Measurements from ENCODE around the gene NR1D2.

Gene NR1D2

DNA sequence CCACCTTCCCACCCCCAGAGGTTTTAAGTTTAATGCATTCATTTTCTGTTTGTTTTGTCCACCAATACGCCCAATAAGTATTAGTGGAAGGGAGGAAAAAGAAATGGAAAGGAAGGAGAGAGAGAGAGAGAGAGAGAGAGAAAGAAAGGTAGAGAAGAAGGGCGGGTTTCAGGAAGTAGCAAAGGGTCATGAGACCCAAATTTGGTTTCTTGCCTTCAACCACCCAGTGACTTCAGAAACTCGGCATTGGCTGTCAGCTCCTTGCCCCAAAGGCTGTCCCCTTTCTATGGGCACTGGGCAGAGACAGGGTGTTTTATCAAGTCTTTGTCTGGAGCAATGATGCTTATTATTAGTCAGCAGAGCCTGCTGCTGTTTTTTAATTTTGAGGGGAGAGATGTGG lies 13.5 kb upstream of the NR1D2 start:
- no peak for DNase-seq (ENCODE audit: low read depth in 2 of 2)

DNA sequence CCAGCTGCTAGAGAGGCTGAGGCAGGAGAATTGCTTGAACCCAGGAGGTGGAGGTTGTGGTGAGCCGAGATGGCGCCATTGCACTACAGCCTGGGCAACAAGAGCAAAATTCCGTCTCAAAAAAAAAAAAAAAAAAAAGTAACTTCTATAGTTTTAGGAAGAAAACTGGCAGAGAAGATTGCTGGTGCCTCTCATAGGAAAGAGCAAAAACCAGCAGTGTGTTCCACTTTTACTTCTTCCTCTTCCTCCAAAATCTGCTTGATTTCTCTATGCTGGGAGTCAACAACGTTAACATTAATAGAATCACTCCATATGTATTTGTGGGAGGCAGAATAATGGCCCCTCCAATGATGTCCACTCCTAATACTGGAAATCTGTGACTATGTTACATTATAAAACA lies 12.5 kb upstream of the NR1D2 start:
- no peak for DNase-seq (ENCODE audit: low read depth in 2 of 2)

DNA sequence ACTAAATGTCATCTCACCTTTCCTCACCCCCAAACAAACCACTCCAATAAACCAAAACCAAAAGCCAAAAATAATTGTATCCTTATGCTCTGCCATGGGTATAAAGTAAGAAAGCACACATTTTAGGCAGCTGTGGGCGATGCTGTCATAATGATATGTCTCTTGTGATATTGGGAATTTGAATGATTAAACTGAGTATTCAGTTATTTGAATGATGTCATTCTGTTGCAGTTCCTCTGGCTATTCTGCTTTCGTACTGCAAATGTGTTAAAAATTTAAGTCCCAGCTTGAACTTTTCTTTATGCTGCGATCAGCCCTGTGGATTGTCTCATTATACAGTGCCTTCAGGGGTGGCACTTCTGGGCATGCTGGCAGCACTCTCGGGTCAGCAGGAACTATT lies 10.8 kb upstream of the NR1D2 start:
- DNase-seq (ENCODE audit: low read depth in 2 of 2) = no peak

DNA sequence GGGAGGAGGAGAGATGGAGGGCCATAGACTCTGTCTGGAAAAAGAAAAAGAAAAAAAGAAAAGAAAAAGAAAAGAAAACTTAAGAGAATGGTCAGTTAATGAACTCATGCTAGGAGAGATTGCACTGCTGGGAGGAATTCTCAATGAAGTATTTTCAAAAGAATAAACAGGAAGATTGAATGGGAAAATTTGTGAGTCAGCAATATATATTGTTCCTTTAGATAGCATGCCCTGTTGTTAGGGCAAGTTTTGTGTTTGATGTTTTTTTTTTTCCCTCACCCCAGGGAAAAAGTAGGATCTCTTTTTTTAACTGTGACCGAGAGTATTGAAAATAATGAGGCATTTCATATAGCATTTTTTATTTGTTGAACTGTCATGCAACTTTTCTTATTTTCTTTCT lies 7.8 kb upstream of the NR1D2 start:
- no peak for DNase-seq (ENCODE audit: low read depth in 2 of 2)

DNA sequence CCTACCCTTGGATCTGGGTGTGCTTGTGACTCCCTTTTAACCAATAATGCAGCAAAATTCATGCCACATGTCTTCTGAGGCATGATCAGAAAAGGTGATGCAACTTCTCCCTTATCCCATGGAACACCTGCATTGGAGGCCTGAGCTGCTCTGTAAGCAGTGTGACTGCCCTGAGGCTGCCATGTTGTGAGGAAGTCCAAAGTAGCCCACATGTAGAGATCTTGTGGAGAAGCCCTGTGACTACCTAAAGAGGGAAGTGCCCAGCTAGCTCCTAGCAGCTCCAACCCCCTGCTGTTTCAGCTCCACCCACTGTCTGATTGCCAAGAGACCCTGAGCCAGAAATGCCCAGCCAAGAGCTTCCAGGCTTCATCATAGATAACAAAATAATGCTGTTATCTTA lies 6.4 kb upstream of the NR1D2 start:
- no peak for DNase-seq (ENCODE audit: low read depth in 2 of 2)

DNA sequence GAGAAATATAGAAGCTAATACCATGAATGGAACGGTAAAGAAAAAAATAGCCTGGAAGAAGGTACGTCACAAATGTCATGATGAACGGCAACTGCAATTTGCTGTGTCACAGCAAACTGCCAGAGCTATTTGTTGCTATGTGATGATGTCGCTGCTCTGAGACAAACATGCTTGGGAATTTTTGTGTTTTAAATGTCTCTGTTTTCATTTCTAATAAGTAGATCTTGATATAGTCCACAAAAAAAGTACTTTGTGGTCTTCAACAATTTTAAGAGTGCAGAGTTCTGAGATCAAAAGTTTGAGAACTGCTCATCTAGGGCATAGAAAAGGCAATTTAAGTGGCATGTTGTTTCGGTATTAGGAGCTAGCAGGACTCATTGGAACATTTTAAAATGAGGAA lies 4.3 kb upstream of the NR1D2 start:
- no peak for DNase-seq (ENCODE audit: low read depth in 2 of 2)

DNA sequence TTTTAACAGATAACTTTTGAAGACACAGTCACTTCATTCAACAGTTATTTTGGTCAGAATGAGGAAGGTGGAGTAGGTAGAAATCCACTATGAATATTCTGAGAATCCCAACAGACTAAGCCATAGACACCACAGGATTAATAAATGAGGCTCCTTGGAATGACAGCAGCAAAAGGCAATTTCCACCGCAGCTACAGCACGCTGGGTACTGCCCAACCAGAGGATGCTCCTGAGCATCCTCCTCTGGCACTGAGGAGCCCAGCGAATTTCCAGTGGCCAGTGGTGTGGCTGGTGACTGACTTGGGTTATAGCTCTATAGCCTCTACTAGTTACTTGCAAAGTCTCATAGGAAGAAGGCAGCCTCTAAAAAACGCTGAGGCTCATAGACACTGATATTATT lies 3.6 kb upstream of the NR1D2 start:
- no peak for DNase-seq (ENCODE audit: low read depth in 2 of 2)

DNA sequence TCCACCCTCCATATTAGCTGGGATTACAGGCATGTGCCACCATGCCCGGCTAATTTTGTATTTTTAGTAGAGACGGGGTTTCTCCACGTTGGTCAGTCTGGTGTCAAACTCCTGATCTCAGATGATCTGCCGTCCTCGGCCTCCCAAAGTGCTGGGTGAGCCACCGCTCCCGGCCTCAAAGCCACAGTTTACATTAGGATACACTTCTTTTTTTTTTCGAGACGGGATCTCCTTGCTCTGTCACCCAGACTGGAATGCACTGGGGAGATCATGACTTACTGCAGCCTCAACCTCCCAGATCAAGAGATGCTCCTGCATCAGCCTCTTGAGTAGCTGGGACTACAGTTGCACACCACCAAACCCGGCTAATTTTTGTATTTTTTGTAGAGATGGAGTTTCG lies 2.5 kb upstream of the NR1D2 start:
- no peak for DNase-seq (ENCODE audit: low read depth in 2 of 2)

DNA sequence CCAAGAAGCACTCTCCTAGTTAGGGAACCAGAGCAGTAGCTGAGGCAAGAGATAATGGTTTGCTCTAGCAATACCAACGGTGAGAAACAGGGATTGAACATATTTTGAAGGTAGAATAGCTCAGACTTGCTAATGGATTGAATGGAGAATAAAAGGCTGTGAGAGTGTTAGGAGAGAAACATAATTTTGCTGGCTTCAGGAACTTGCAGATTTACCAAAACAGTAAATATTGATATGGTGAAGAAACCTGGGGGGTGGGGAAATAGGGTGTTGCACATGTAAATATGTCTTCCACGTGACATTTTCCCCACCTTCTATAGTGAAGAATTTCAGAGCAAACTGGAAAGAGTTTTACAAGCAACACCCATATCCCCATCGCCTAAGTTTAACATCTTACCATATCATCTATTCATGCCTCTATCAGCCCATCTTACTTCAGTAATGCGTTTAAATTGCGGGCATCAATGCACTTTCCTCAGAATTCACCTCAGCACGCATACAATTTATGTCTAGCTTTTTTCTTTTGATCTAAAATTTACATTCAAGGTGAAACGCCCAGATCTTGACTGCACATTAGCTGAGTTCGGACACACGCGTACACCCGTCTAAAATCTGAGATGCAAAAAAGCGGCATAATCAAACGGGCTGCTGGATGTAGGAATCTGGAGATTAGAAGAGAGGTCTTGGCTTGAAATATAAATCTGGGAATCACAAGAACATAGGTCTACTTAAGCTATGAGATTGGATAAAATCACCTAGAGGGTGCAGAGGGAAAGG lies 891 bp upstream of the NR1D2 start:
- DNase-seq (ENCODE audit: low read depth in 2 of 2) = no peak

DNA sequence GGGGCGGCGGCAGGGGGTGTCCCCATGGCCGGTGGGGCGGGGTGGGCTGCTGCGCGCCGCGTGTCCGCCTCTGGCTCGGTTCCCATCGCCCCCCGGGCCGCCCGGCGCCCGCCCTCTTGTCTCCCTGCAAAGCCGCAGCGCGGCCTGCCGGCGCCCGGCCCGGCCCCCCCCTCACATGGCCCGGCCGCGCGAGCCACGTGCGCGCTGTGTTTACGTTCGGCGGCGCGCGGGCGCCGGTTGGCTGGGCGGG lies 502 bp downstream of the NR1D2 start:
- DNase-seq (ENCODE audit: low read depth in 2 of 2) = no peak

DNA sequence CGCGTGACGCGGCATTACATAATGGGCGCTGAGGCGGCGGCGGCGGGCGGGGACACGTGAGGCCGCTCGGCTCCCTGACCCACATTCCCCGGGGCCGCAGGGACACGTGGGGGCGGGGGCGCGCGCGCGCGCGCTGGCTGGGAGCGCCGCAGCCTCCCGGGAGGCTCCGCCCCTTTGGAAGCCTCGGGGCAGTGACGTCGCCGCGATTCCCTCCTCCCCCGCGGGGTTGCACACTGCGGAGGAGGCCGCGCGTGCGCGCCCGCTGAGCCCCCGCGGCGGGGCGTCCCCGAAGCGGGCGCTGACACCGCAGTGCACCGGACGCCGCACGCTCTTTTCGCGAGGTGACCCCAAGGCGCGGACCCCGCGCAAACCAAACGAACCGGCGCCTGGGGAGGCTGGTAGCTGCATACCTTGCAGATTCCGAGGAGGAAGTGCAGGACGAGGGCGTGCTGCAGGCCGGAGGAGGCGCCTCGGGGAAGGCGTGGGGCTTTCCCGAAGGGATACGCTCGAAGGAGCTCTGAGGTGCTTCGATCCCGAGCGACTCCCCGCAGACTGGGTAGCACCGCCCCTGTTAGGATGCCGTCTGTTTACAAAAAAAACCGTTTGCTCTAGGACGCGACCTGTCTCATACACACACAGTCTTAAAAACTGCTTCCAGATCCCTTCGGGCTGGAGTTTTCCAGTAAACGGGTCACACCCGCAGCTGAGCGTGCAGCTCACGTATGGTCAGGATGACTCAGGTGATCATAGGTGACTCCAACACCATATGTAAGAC lies 1.0 kb downstream of the NR1D2 start:
- DNase-seq (ENCODE audit: low read depth in 2 of 2) = peak; percentile 94 to 97

DNA sequence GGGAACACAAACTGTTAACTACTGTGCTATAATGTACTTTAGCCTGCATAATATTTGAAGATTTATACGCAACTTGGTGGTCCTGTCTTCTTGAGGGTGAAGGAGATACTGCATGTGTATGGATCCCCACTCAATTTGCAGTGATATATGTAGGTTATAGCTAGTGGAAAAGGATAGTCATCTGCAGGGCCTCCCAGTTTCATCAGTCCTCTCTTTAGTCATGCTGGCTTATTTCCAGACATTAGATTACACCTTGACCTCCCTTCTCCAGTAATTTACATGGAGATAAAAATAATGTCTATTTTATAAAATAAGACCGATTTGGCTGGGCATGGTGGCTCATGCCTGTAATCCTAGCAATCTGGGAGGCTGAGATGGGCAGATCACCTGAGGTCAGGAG lies 3.7 kb downstream of the NR1D2 start:
- DNase-seq (ENCODE audit: low read depth in 2 of 2) = no peak

DNA sequence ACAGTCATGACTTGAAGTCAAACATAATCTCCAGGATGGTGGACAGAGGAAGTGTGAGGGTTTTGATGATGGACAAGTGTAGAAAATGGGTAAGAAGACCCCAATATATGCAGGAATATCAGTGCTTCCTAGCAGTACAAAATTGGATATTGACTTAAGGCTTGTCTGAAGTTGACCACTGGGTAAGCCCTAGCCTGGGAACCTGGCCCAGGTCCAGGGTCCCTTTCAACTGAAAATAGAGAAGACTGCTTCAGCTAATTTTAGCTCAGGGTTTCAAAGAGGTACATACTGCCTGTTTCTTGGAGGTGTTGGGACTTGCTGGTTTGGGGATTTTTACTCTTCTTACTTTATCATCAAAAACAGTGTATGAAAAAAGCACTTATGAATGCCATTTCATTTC lies 4.7 kb downstream of the NR1D2 start:
- no peak for DNase-seq (ENCODE audit: low read depth in 2 of 2)

DNA sequence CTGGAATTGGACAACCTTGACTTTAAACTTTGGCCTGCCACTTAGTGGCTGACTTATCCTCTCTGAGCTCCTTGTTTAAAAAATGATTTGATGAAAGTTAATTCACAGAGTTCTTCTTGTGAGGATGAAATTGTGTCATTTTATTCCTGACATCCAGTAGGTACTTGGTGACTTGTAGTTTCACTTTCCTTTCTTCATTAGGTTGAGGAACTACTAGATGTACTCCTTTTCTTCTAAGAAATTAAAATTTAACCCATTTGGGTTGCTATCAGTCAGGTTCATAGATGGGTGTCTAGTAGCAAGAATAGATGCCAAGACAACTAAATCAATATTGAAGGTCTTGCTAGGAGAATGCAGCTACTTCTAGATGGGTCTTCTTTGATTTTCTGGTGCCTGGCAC lies 5.2 kb downstream of the NR1D2 start:
- DNase-seq (ENCODE audit: low read depth in 2 of 2) = no peak

DNA sequence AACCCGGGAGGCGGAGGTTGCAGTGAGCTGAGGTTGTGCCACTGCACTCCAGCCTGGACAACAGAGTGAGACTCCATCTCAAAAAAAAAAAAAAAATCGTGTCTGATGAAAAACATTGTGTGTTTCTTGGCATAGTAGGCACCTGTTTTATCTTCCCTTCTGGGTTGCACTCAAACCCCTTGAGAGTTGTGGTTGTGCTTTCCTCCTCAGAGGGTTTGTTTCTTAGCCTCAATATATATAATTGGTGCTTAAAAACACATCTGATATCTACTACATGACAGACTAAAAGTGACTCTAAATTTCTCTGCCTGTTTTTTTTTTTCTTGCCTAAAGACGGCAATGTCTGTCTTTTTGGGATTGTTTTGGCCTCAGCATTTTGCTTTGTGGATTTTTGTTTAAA lies 7.6 kb downstream of the NR1D2 start:
- DNase-seq (ENCODE audit: low read depth in 2 of 2) = no peak

DNA sequence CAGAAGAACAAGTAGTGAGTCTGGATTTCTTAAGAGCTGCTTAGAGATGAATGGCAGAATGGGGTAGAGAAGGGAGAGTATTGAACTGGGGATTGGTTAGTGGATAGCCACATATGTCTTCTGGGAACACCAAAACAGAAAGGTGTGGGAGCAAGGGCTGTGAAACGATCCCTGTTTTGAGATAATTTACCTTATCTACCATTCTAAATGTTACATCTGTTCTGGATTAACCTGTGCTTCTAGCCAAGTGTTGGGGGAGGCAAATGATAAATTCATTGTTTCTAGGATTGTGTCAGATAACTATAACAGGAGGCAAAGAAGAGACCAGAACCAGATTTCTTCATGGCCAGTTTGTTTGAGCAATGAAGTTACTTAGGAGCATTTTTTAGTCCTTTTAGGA lies 8.4 kb downstream of the NR1D2 start:
- no peak for DNase-seq (ENCODE audit: low read depth in 2 of 2)

DNA sequence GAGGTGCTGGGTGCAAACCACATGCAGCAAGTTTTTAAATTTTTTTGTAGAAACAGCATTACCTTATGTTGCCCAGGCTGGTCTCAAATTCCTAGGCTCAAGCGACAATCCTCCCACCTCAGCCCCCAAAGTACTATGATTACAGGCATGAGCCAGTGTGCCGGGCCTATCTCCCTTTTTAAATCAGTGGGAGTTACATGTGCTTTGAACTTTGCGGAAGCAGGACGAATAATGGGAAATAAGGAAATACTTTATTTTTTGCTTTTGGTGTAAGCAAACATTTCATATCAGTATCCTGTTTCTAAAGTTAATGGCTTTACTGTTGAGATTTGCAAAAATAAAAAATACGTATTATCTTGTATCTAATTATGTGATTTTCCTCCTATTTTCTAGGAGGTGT lies 9.1 kb downstream of the NR1D2 start:
- DNase-seq (ENCODE audit: low read depth in 2 of 2) = no peak

DNA sequence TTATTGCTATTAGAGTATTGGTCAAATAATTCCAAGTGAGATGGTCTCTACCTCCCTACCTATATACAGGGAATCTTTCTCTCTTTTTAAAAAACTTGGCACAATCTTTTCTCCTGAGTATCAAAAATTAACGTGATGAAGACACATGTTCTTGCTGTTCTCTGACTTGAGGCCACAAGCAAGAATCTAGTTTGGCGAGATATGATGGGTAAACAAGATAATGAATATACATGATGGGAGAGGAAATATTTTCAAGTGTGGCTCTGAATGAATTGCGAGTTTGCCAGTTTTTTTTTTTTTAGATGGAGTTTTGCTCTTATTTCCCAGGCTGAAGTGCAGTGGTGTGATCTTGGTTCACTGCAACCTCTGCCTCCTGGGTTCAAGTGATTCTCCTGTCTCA lies 11.6 kb downstream of the NR1D2 start:
- DNase-seq (ENCODE audit: low read depth in 2 of 2) = no peak

DNA sequence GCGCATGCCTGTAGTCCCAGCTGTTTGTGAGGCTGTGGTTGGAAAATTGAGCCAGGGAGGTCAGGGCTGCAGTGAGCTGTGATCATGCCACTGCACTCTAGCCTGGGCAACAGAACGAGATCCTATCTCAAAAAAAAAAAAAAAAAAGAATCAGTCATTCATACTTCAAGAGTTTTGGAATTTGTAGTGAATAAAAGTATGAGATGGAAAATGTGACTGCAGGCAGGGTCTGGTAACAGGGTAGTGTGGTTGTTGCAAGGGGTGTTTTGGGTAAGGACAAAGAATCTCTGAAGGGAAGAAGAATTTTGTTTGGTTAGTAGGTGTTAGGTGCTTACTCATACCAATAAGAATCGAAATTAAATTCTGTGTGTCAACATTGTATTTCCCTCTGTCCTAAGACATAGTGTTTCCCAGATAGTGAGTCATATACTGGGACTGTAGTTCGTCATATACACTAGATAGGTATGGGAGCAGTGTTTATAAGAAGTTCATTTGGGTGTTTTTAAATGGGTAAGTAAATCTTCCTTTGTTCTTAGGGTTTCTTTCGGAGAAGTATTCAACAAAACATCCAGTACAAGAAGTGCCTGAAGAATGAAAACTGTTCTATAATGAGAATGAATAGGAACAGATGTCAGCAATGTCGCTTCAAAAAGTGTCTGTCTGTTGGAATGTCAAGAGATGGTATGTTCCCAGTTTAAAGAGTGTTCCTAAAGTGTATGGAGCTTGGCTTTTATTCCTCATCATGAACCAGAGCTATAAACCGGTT lies 14.2 kb downstream of the NR1D2 start:
- peak in 1 of 2 donors; percentile 5 for DNase-seq (ENCODE audit: low read depth in 2 of 2)

DNA sequence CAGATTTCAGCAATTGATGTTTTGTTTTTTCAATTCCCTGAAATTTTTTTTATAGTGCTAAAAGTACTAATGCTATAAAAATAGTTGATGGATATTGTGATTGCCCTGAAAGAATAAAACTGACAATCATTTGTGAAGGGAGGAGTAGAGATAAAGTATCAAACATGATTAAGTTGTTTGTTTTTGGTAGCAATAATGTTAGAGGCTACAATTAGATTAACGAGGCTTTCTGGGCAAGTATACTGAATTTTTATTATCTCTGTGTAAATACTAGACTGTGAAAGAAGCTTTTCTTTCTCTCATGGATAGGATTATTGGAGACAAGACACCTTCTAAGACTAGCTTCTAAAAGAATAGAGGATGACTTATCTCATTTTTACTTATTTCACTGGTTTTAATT lies 15.6 kb downstream of the NR1D2 start:
- DNase-seq (ENCODE audit: low read depth in 2 of 2) = no peak

DNA sequence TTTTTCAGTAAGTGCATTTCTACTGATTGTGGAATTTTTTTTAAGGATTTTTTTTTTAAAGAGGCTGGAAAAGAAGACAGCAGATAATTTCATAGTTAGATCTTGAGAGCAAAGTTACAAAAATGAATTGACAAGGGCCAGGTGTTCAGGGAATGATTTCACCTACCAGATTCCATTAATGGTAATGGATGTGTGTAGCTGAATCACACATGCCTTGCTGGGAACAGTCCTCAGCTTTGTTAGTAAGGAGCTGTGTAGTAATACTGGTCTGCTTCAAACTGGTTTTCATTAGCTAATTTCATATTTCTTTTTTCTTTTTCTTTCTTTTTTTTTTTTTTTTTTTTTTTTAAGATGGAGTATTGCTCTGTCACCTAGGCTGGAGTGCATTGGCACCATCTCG lies 16.0 kb downstream of the NR1D2 start:
- DNase-seq (ENCODE audit: low read depth in 2 of 2) = no peak

DNA sequence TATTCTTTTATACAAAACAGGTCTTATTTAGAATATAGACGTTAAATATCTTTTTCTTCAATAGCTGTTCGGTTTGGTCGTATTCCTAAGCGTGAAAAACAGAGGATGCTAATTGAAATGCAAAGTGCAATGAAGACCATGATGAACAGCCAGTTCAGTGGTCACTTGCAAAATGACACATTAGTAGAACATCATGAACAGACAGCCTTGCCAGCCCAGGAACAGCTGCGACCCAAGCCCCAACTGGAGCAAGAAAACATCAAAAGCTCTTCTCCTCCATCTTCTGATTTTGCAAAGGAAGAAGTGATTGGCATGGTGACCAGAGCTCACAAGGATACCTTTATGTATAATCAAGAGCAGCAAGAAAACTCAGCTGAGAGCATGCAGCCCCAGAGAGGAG lies 16.8 kb downstream of the NR1D2 start:
- no peak for DNase-seq (ENCODE audit: low read depth in 2 of 2)
